Loucy (cell line): ENCODE measurements around the gene SLC35A4.

Experiments
- EZH2phosphoT487 ChIP-seq: fragments of 200-600 bp; IDR thresholded peaks from 2 replicates; pipeline ENCODE4 v1.6.1; 2018; ENCODE audit warnings: antibody characterized with exemption, mild to moderate bottlenecking, moderate library complexity, borderline replicate concordance
- TF ChIP-seq, protein P1 (sequence below): fragments of 200-600 bp; sonication (generic); conservative IDR thresholded peaks from 2 replicates; pipeline ENCODE4 v1.5.1; 2014; ENCODE audit warnings: mild to moderate bottlenecking, antibody characterized with exemption, low read length

DNA sequence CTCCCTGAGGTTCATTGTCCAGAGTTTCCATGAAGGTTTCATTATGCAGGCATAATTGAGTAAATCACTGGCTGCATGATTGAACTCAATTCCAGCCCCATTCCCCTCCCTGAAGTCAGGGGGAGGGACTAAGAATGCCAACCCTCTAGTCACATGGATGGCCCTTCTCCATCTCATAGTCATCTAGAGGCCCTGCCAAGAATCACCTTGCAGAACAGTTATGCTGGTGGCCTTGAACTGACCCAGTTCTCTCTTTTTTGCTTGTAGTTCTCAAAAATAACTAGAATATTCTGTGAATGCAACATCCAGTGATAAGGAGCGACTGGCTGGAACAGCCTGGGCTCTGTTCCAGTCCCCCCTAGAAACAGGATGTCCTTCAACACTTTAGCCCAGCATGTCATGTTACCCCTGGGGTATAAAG, 31.7 kb downstream of the SLC35A4 start:
- TF ChIP-seq, protein P1, sequence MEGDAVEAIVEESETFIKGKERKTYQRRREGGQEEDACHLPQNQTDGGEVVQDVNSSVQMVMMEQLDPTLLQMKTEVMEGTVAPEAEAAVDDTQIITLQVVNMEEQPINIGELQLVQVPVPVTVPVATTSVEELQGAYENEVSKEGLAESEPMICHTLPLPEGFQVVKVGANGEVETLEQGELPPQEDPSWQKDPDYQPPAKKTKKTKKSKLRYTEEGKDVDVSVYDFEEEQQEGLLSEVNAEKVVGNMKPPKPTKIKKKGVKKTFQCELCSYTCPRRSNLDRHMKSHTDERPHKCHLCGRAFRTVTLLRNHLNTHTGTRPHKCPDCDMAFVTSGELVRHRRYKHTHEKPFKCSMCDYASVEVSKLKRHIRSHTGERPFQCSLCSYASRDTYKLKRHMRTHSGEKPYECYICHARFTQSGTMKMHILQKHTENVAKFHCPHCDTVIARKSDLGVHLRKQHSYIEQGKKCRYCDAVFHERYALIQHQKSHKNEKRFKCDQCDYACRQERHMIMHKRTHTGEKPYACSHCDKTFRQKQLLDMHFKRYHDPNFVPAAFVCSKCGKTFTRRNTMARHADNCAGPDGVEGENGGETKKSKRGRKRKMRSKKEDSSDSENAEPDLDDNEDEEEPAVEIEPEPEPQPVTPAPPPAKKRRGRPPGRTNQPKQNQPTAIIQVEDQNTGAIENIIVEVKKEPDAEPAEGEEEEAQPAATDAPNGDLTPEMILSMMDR = no peak
- TF ChIP-seq EZH2phosphoT487 = no peak
